H1 (cell line): ENCODE data around the gene ASB16. TPM values are rescaled to one million over a fixed set of nuclear protein-coding genes. Genes with fewer than 3 reads are reported as not detected.

ENCODE experiments used
- CTCF ChIA-PET: fragments of 300-600 bp; sonication (Branson Sonifier 250); formaldehyde crosslinking; loops from one replicate; lab custom pipeline; 2021; ENCODE audit not compliant: partially characterized antibody; lab: Charles Lee
- POLR2A ChIA-PET: fragments of 300-600 bp; sonication (Branson Sonifier 250); formaldehyde crosslinking; loops from one replicate; lab custom pipeline; 2021; ENCODE audit warnings: inconsistent platforms; ENCODE audit not compliant: partially characterized antibody; lab: Charles Lee
- DNase-seq, 2 experiments: peaks; one replicate each; pipeline versions ENCODE4 v3.0.0 to v3.0.0-alpha.2; 2010 to 2022; ENCODE audit warnings: low spot score in 2 of 2, low read depth in 1 of 2, mixed read lengths in 1 of 2
- FAIRE-seq: peaks from 2 replicates; lab custom pipeline; 2011; peaks lifted over from hg19 to GRCh38; lab: Jason Lieb, UNC
- H2AFZ ChIP-seq: 2 replicates; pipeline ENCODE4 v1.8.1; 2012; ENCODE audit warnings: low read length, inconsistent platforms
- H2AK5ac ChIP-seq: 2 replicates; pipeline ENCODE4 v1.6.1; 2013; ENCODE audit warnings: low read depth, low read length
- H2BK120ac ChIP-seq: replicated peaks from 2 replicates; pipeline ENCODE3; 2013; ENCODE audit warnings: low read depth, low read length, inconsistent platforms
- H2BK12ac ChIP-seq: 2 replicates; pipeline ENCODE4 v1.6.1; 2013; ENCODE audit warnings: low read depth, low read length
- H2BK15ac ChIP-seq: 2 replicates; pipeline ENCODE4 v1.6.1; 2013; ENCODE audit warnings: low read length
- H2BK20ac ChIP-seq: 2 replicates; pipeline ENCODE4 v1.6.1; 2013; ENCODE audit warnings: low read length
- H2BK5ac ChIP-seq: 2 replicates; pipeline ENCODE4 v1.6.1; 2013; ENCODE audit warnings: low read depth, low read length
- H3K14ac ChIP-seq: 2 replicates; pipeline ENCODE4 v1.6.1; 2013; ENCODE audit warnings: inconsistent platforms; ENCODE audit not compliant: insufficient read length
- H3K18ac ChIP-seq: 2 replicates; pipeline ENCODE4 v1.6.1; 2013; ENCODE audit warnings: low read length; ENCODE audit errors: extremely low read depth
- H3K23ac ChIP-seq: 2 replicates; pipeline ENCODE4 v1.6.1; 2013; ENCODE audit warnings: inconsistent platforms; ENCODE audit not compliant: insufficient read length
- H3K23me2 ChIP-seq: 2 replicates; pipeline ENCODE4 v1.6.1; 2013; ENCODE audit warnings: low read depth, low read length
- H3K27ac ChIP-seq: 2 replicates; pipeline ENCODE4 v1.6.1; 2011; ENCODE audit warnings: low read depth, low read length, inconsistent platforms
- H3K27me3 ChIP-seq, 4 experiments: replicated peaks in 1 of 4; 1 replicate in 1 of 4; 2 replicates in 3 of 4; pipeline versions ENCODE4 v1.6.1 to v1.8.1; 2011 to 2013; ENCODE audit warnings: low read length in 3 of 4, mild to moderate bottlenecking in 3 of 4, inconsistent platforms in 2 of 4, mixed read lengths in 2 of 4, moderate library complexity in 1 of 4; ENCODE audit not compliant: control insufficient read depth in 3 of 4, insufficient read depth in 3 of 4; ENCODE audit errors: extremely low read depth in 1 of 4
- H3K36me3 ChIP-seq, 4 experiments: 2 replicates each; pipeline versions ENCODE4 v1.6.1 to v1.8.1; 2011 to 2013; ENCODE audit warnings: mild to moderate bottlenecking in 4 of 4, low read length in 3 of 4, moderate library complexity in 2 of 4, control low read depth in 1 of 4, inconsistent platforms in 1 of 4; ENCODE audit not compliant: insufficient read depth in 4 of 4, control insufficient read depth in 2 of 4
- H3K4ac ChIP-seq: replicated peaks from 2 replicates; pipeline ENCODE3; 2013; ENCODE audit warnings: low read length, low read depth, mixed read lengths, inconsistent platforms; ENCODE audit not compliant: insufficient read length
- H3K4me1 ChIP-seq, 4 experiments: replicated peaks in 1 of 4; 1 replicate in 1 of 4; 2 replicates in 3 of 4; pipeline versions ENCODE4 v1.6.1 to v1.8.1; 2011 to 2013; ENCODE audit warnings: low read length in 3 of 4, inconsistent platforms in 2 of 4, mixed read lengths in 1 of 4; ENCODE audit not compliant: insufficient read depth in 4 of 4, control insufficient read depth in 3 of 4
- H3K4me2 ChIP-seq, 2 experiments: 2 replicates each; pipeline versions ENCODE4 v1.6.1 to v1.8.1; 2011 to 2013; ENCODE audit warnings: low read depth in 2 of 2, low read length in 2 of 2, control low read depth in 1 of 2, inconsistent platforms in 1 of 2, mild to moderate bottlenecking in 1 of 2; ENCODE audit not compliant: insufficient read depth in 1 of 2
- H3K4me3 ChIP-seq, 4 experiments: fragments of 200-600, 300-600 bp in 1 of 4; sonication (generic), shearing (Covaris generic), sonication (Bioruptor Twin) in 1 of 4; 2 replicates each; pipeline versions ENCODE4 v1.5.1 to v1.8.1; 2011 to 2016; ENCODE audit warnings: low read length in 4 of 4, low read depth in 3 of 4, control low read depth in 2 of 4, inconsistent platforms in 2 of 4, mild to moderate bottlenecking in 2 of 4, mixed read lengths in 1 of 4, moderate library complexity in 1 of 4; ENCODE audit not compliant: insufficient read depth in 2 of 4; ENCODE audit errors: extremely low read depth in 1 of 4
- H3K56ac ChIP-seq: replicated peaks from 2 replicates; pipeline ENCODE3; 2013; ENCODE audit warnings: low read depth, mild to moderate bottlenecking, mixed read lengths, low read length, inconsistent platforms; ENCODE audit not compliant: insufficient read length
- H3K79me1 ChIP-seq: 2 replicates; pipeline ENCODE4 v1.6.1; 2013; ENCODE audit warnings: low read depth, low read length, control low read depth
- H3K79me2 ChIP-seq, 2 experiments: 2 replicates each; pipeline versions ENCODE4 v1.6.1 to v1.8.1; 2012 to 2013; ENCODE audit warnings: low read length in 2 of 2, mild to moderate bottlenecking in 2 of 2, inconsistent platforms in 1 of 2; ENCODE audit not compliant: insufficient read depth in 2 of 2, control insufficient read depth in 1 of 2
- H3K9ac ChIP-seq, 4 experiments: replicated peaks in 1 of 4; 1 replicate in 1 of 4; 2 replicates in 3 of 4; pipeline versions ENCODE4 v1.6.1 to v1.8.1; 2011 to 2013; ENCODE audit warnings: low read depth in 3 of 4, low read length in 3 of 4, control low read depth in 2 of 4, mild to moderate bottlenecking in 2 of 4, moderate library complexity in 2 of 4, inconsistent platforms in 1 of 4; ENCODE audit errors: extremely low read depth in 1 of 4
- H3K9me3 ChIP-seq, 2 experiments: 2 replicates each; pipeline versions ENCODE4 v1.6.1 to v1.8.1; 2012 to 2013; ENCODE audit warnings: mild to moderate bottlenecking in 2 of 2, moderate library complexity in 2 of 2, control low read depth in 1 of 2, inconsistent platforms in 1 of 2, low read depth in 1 of 2, low read length in 1 of 2, mixed read lengths in 1 of 2; ENCODE audit not compliant: insufficient read depth in 2 of 2
- H4K20me1 ChIP-seq, 2 experiments: replicated peaks in 1 of 2; 2 replicates each; pipeline versions ENCODE3 to v1.8.1; 2011 to 2013; ENCODE audit warnings: inconsistent platforms in 2 of 2, low read length in 2 of 2, mild to moderate bottlenecking in 1 of 2; ENCODE audit not compliant: insufficient read depth in 2 of 2, control insufficient read depth in 1 of 2
- H4K5ac ChIP-seq: 2 replicates; pipeline ENCODE4 v1.6.1; 2013; ENCODE audit warnings: low read length, low read depth, mixed read lengths, inconsistent platforms; ENCODE audit not compliant: insufficient read length
- H4K8ac ChIP-seq: 2 replicates; pipeline ENCODE4 v1.8.0; 2013; ENCODE audit warnings: mild to moderate bottlenecking, moderate library complexity, low read length, inconsistent platforms; ENCODE audit not compliant: insufficient read depth; ENCODE audit errors: extremely low read depth
- H4K91ac ChIP-seq: replicated peaks from 2 replicates; pipeline ENCODE3; 2013; ENCODE audit warnings: low read length, mixed read lengths, inconsistent platforms; ENCODE audit not compliant: insufficient read length
- CEBPB ChIP-seq: IDR thresholded peaks from 2 replicates; pipeline ENCODE4 v1.6.1; 2012; ENCODE audit warnings: low read depth, low read length
- CHD2 ChIP-seq: IDR thresholded peaks from 2 replicates; pipeline ENCODE4 v1.6.1; 2012; ENCODE audit warnings: low read length, improper control_type of control experiment
- CTBP2 ChIP-seq: IDR thresholded peaks from 2 replicates; pipeline ENCODE4 v1.7.0; 2011; ENCODE audit warnings: borderline replicate concordance, mild to moderate bottlenecking, moderate library complexity, mixed read lengths, low read length; ENCODE audit not compliant: insufficient read depth, insufficient read length
- EGR1 ChIP-seq: IDR thresholded peaks from 2 replicates; pipeline ENCODE4 v1.6.1; 2011; ENCODE audit warnings: low read depth, low read length, borderline replicate concordance
- FOSL1 ChIP-seq: IDR thresholded peaks from 2 replicates; pipeline ENCODE4 v1.6.1; 2011; ENCODE audit warnings: mild to moderate bottlenecking, low read depth, low read length, moderate library complexity; ENCODE audit not compliant: insufficient read depth
- GABPA ChIP-seq: IDR thresholded peaks from 2 replicates; pipeline ENCODE4 v1.6.1; 2011; ENCODE audit warnings: mild to moderate bottlenecking, low read length, moderate library complexity, borderline replicate concordance; ENCODE audit not compliant: insufficient read depth
- JUN ChIP-seq: IDR thresholded peaks from 2 replicates; pipeline ENCODE4 v1.6.1; 2011; ENCODE audit warnings: low read depth, mild to moderate bottlenecking, improper control_type of control experiment, low read length
- KDM1A ChIP-seq: fragments of 200-600, 300-600 bp; sonication (generic); IDR thresholded peaks from 2 replicates; pipeline ENCODE4 v1.7.1; 2016; ENCODE audit warnings: mild to moderate bottlenecking, low read length, borderline replicate concordance
- NRF1 ChIP-seq: IDR thresholded peaks from 2 replicates; pipeline ENCODE4 v1.6.1; 2011; ENCODE audit warnings: mild to moderate bottlenecking, low read depth, low read length, improper control_type of control experiment
- RBBP5 ChIP-seq: IDR thresholded peaks from 2 replicates; pipeline ENCODE4 v1.7.1; 2012; ENCODE audit warnings: low read depth, mild to moderate bottlenecking, inconsistent platforms, low read length, moderate library complexity, borderline replicate concordance
- SP4 ChIP-seq: IDR thresholded peaks from 2 replicates; pipeline ENCODE4 v1.6.1; 2012; ENCODE audit warnings: low read length, inconsistent platforms
- TCF12 ChIP-seq: IDR thresholded peaks from 2 replicates; pipeline ENCODE4 v1.6.1; 2011; ENCODE audit warnings: low read depth, mild to moderate bottlenecking, low read length
- WGBS, 2 experiments: shearing (Covaris generic) in 1 of 2; methylation state at CpG; one replicate each; pipeline versions ENCODE4 v1.1.6 to v1.1.7; 2013 to 2015; ENCODE audit warnings: low lambda C conversion rate in 2 of 2, mixed read lengths in 2 of 2, inconsistent platforms in 1 of 2, low coverage in 1 of 2, missing lambda C conversion rate in 1 of 2; ENCODE audit not compliant: insufficient replicate concordance in 2 of 2, insufficient coverage in 1 of 2, insufficient read length in 1 of 2; ENCODE audit errors: extremely low coverage in 1 of 2, missing lambda C conversion rate in 1 of 2; 5-methylcytosine and 5-hydroxymethylcytosine counted together
- polyA plus RNA-seq, 7 experiments: library from polyadenylated mRNA; depleted of rRNA in 3 of 7; stranded (reverse) in 5 of 7; unstranded in 2 of 7; fragments of >200 nt in 5 of 7; fragments of 200-250 nt in 2 of 7; gene quantifications; 1 replicate in 5 of 7; 2 replicates in 1 of 7; 4 replicates in 1 of 7; pipeline versions ENCODE4 v1.2.1 to v1.2.3, GENCODE V29; 2011 to 2013; ENCODE audit warnings: missing spikeins in 2 of 7, mixed read lengths in 2 of 7
- total RNA-seq: library from RNA; stranded (reverse); fragmentation: NEBNext Ultra II Directional; extraction: Animal tissue kit (Norgen Biotek cat#: 25700); gene quantifications from 2 replicates; pipeline ENCODE4 v1.2.1, GENCODE V29; 2021
- TF ChIP-seq, protein P1 (sequence below): IDR thresholded peaks from 2 replicates; pipeline ENCODE4 v1.6.1; 2011; ENCODE audit warnings: low read depth, mild to moderate bottlenecking, low read length; ENCODE audit not compliant: insufficient read depth

The ASB16 gene
- total and polyA plus RNA-seq, 2 of the 8 experiments (the other 6 are each of a cell fraction or from before 2014, with no cell fraction given), result 0.05 TPM; not detected in 1

- TF ChIP-seq CTBP2, result no peak
- no peak for TF ChIP-seq SP4
- TF ChIP-seq NRF1, result no peak
- TF ChIP-seq CEBPB, result no peak
- TF ChIP-seq, protein P1, sequence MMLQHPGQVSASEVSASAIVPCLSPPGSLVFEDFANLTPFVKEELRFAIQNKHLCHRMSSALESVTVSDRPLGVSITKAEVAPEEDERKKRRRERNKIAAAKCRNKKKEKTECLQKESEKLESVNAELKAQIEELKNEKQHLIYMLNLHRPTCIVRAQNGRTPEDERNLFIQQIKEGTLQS, result no peak
- TF ChIP-seq KDM1A, result no peak
- no peak for TF ChIP-seq RBBP5
- no peak for TF ChIP-seq EGR1
- TF ChIP-seq FOSL1, result no peak
- no peak for TF ChIP-seq CHD2
- TF ChIP-seq JUN, result no peak
- TF ChIP-seq TCF12, result no peak
- TF ChIP-seq GABPA, result no peak
- no peak overlapping the region for H4K8ac ChIP-seq
- no peak overlapping the region for H4K91ac ChIP-seq
- no peak overlapping the region for H2BK20ac ChIP-seq
- WGBS, 2 experiments, result 93% methylated on average over 5 of the region's 5 CpGs; no CpG with 5 or more reads in 1 of the 2 experiments
- peaks cover 0 to 13% (median 4%) of the 10 kb centered on the region in 4 experiments; a peak in 6 of 7 replicates for H3K4me1 ChIP-seq
- H4K5ac ChIP-seq, result no peak overlapping the region
- peaks cover 6% of the 10 kb centered on the region for H3K23me2 ChIP-seq
- H3K4ac ChIP-seq, result no peak overlapping the region
- H2BK12ac ChIP-seq, result no peak overlapping the region
- no peaks in the 10 kb centered on the region for H3K79me1 ChIP-seq
- no peak overlapping the region; a peak in 1 of 7 replicates for H3K9ac ChIP-seq
- no peaks in the 10 kb centered on the region for H3K79me2 ChIP-seq
- no peak overlapping the region for H3K56ac ChIP-seq
- no peak overlapping the region for H3K4me3 ChIP-seq
- H3K23ac ChIP-seq, result no peak overlapping the region
- H3K27ac ChIP-seq, result no peak overlapping the region
- no peak overlapping the region for H2BK15ac ChIP-seq
- H2BK5ac ChIP-seq, result no peak overlapping the region
- no peak overlapping the region for H3K18ac ChIP-seq
- peaks cover 15 to 28% (median 22%) of the 10 kb centered on the region in 4 experiments for H3K36me3 ChIP-seq
- DNase-seq, result no peak
- no peaks in the 10 kb centered on the region for H3K27me3 ChIP-seq
- no peak overlapping the region for H3K4me2 ChIP-seq
- H2AFZ ChIP-seq, result no peak overlapping the region
- ChIA-PET CTCF (interaction anchor here (1.0 to 3.9 kb wide), 21 partner anchors 9 to 155 kb away, joined by 3 to 31 read pairs (median 5); partner anchors contain the start of genes GRN and SLC25A39), POLR2A (interaction anchor here (0.7 to 8.5 kb wide), 14 partner anchors 9 to 176 kb away, joined by 3 to 78 read pairs (median 6); partner anchors contain the start of genes TMUB2 and UBTF)
- no peak overlapping the region for H2BK120ac ChIP-seq
- H3K9me3 ChIP-seq, result no peaks in the 10 kb centered on the region
- no peaks in the 10 kb centered on the region for H4K20me1 ChIP-seq
- H3K14ac ChIP-seq, result no peak overlapping the region
- no peak for FAIRE-seq
- 0 out of 2 replicates have a peak overlapping the region, but pooled peaks have one; percentile 41 for H2AK5ac ChIP-seq
Observed at GRCh38 chr17:44204441-44204882, 34.0 kb downstream of the ASB16 start.
